NCI-H1436 treated with DMSO at 0.1 percent for 48 hours (cell line): ENCODE results near the gene BEND3.
"Not testable (repeated sequence)": the region's sequence is repeated elsewhere in the genome, so short reads cannot be mapped to it uniquely, and the experiment has no call there.

Experiments used
- DNase-seq: peaks from one replicate; lab custom pipeline; 2025; lab: John Stamatoyannopoulos, UW

The BEND3 gene

DNA sequence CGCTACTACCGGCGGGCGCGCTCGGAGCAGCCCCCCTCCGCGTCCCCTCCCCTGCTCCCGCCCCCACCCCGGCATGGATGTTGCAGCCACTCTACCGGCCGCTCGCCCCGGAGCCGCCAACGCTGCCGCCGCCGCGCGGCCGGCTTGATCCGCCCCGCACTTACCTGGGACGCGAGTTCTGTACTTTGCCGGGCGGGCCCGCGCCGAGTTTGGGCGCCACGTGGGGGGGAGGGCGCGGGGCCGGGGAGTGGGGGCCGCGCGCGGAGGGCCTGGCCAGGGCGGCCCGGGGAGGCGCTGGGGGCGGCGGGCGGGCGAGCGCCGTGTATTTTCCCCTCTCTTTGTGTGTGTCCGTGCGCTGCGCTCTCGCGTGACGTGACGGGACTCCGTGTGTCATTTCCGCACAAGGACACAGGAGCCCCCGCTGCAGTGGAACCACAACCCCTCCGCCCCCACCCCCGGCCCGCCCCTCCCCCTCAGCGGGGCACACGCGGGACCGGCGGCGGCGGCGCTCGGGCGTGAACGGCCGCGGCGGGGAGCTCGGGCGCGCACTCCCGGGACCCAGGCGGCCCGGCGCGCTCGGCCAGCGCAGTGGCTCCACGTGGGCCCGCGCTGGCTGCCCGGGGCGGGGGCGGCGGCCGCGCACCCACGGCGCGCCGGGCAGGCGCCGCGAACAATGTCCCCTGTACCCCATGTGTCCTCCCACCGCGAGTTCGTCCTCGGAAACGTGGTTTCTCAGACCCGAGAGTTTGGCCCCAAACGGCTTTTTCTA is at the start of gene BEND3:
BEND3 (minus strand) TSS at position 590 of the 769 bp plus-strand sequence. CDS start 16,230 bp downstream, outside the sequence.
- DNase-seq = no peak

DNA sequence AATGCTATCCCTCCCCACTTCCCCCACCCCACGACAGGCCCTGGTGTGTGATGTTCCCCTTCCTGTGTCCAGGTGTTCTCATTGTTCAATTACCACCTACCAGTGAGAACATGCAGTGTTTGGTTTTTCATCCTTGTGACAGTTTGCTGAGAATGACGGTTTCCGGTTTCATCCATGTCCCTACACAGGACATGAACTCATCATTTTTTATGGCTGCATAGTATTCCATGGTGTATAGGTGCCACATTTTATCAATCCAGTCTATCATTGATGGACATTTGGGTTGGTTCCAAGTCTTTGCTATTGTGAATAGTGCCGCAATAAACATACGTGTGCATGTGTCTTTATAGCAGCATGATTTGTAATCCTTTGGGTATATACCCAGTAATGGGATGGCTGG is 49.0 kb upstream of the BEND3 start:
- not testable (repeated sequence) for DNase-seq

DNA sequence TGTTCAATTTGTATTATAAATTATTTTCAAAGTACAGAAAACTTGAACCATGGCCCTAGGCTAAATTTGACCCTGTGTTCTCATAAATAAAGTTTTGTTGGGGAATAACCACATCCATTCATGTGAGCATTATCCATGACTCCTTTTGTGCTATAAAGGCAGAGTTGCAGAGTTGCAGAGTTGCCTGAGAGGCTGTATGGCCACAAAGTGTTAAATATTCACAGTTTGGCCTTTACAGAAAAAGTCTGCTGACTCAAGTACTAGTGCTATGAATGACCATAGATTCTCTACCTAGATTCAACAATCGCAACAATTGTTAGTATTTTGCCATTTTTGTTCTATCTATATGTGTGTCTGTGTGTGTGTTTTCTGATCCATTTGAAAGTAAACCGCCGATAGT is 46.2 kb upstream of the BEND3 start:
- DNase-seq = no peak

DNA sequence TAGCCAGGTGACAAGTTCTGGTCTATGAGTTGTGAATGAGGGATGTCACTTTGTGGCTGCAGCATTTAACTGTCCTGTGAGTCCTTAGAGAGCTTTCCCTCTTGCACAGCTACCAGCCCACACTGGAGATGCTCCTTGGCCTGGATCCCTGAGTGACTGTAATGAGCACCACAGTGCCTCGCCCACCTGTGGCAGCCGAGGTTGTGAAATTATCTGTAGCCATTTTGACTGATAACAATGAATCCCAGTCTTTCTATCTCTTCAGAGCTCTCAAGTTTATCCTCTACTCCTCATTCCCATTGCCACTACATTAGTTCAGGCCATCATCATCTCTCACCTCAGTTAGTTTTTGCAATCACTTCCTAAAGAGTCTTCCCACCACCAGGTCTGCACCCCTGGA is 41.3 kb upstream of the BEND3 start:
- DNase-seq = no peak

DNA sequence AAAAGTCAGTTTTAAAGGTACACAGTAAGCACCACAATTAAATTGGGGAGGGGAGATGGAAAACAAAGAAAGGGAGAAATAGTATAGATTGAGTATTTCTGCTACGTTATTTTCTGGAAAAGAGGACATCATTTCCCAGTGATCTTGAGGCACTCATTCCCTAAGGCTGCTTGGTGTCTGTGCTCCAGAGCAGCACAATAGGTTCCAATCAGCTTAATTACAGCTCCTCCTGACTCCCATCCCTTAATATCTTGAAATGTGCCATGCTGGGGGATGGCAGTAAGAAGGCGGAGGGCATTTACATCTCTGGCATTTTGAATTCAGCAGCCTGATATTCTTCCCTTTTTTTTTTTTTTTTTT is 39.5 kb upstream of the BEND3 start:
- no peak for DNase-seq

DNA sequence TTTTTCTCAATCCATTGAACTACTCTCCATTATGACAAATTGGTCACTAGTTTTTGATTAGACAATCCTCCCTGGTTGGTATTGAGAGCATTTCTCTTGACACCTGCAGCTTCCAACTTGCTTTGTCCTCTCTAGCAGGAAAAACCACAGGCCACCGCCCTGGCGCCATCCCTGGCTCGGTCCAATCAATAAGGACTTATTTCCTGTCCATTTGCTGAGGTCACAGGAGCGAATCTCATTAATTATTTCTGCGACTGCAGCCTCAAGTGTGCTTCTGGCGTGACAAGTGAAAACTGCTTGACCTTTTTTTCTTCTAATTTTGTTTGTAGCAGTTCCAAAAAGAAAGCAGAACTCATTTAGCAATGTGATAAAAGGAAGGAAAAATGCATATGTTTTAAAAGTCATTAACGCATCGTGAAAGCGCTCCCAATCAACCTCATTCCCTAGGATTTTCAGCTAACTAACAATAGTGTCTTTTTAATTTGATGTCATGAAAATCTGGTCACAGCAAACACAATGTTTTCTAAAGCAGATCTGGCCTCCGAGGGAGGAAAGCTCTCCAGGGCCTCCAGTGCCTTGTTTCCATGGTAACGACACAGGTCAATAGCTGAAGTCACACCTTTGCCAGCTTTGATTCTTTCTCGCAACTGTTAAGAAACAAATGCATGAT is 39.0 kb upstream of the BEND3 start:
- DNase-seq = peak; percentile 14

DNA sequence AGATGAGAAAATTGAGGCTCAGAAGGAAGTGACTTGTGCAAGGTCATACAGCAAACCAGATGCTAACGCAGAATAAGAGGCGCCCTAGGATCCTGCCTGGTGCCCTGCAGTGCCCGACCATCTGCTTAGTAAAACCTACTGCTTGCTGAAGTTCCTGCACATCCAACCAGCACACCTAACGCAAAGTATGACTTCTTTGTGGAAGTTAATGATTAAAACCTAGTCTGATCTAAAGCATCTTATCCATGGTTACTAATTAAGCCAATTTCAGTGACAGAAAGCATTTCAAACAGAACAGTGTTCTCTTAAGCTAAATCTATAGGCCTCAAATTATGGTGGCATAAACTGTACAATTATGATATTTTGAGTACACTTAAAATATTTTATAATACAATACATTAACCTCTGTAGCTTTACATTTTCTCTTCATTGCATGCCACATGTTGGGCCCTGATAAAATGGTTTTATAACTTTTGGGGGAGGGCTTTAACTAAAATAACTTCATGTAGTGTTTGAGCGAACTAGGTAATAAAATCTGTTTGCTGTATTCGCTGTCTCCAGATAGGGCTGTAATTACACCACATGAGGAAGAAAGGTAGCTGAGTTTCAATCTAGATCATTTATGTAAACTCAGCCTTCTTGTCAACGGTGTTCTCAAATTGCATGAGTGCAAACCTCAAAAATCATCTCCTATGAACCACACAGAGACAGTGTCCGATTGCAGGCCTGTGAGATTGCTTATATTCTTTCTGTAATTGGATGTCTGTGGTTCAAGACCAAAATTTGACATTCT is 37.5 kb upstream of the BEND3 start:
- DNase-seq = no peak

DNA sequence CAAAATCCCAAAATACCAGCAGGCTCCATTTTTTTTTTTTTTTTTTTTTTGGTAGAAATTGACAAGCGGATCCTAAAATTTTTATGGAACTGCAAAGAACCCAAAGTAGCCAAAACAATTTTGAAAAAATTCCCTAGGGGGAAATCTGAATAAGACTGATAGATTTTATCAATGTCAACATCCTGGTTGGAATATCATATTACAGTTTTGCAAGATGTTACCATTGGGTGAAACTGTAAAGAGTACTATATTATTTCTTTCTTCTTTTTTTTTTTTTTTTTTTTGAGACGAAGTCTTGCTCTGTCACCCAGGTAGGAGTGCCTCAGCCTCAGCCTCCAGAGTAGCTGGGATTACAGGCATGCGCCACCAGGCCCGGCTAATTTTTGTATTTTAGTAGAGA is 29.4 kb upstream of the BEND3 start:
- no peak for DNase-seq

DNA sequence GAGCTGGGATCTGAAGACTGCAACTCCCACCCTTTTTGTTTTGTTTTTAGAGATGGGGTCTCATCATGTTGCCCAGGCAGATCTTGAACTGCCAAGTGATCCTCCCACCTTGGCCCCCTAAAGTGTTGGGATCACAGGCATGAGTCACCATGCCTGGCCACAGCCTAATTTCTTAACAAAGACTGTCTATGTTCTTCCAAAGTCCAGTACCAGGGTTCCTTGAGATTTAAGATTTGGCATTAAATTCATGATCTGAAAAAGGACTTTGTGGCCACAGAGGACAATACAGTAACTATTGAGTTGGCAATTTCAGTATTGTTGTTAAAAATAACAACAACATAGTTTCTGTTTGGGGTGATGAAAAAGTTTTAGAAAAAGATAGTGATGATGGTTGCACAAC is 28.7 kb upstream of the BEND3 start:
- no peak for DNase-seq

DNA sequence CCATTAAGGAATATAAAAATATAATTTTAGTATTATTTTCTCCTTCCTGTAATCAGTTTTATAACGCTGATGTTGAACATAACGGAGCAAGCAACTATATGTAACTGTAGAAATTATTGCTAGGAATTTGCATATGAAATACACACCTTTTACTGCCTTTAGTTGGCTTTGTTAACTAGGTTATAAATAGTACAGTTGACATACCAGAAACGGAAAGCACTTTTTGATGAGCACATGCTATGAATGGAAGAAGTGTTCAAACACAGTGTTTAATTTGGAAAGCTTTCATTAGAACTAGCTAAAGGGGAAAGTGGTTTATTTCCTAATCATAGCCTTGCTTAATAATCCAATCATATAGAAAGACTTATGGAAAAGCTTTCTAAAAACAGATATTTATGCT is 25.3 kb upstream of the BEND3 start:
- no peak for DNase-seq

DNA sequence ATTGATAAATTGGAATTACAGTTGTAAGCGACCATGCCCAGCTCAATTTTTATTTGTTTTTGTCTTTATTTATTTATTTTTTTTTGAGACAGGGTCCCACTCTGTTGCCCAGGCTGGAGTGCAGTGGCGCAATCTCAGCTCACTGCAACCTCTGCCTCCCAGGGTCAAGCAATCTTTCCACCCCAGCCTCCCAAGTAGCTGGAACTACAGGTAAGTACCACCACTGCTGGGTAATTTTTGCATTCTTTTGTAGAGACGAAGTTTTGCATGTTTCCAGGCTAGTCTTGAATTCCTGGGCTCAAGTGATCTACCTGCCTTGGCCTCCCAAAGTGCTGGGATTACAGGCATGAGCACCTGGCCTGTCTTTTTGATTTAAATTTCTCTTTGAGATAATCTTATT is 21.0 kb upstream of the BEND3 start:
- not testable (repeated sequence) for DNase-seq

DNA sequence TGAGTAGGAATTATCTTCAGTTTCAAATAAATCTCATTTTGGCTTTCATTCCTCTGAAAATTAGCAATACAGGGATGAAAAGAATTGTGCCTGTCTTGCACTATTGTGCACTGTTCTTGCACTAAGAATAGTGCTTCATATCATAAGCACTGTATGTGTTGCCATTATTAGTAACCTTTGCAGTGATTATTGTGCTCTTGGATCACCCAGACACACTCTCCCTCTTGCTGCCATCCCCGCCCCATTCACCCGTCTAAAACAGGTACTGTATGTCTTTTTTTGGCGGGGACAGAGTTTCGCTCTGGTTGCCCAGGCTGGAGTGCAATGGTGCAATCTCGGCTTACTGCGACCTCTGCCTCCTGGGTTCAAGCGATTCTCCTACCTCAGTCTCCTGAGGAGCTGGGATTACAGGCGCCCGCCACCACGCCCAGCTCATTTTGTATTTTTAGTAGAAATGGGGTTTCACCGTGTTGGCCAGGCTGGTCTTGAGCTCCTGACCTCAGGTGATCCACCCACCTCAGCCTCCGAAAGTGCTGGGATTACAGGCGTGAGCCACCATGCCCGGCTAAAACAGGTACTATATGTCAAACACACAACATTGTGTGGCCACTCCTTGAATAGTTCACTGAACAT is 19.8 kb upstream of the BEND3 start:
- DNase-seq = not testable (repeated sequence)

DNA sequence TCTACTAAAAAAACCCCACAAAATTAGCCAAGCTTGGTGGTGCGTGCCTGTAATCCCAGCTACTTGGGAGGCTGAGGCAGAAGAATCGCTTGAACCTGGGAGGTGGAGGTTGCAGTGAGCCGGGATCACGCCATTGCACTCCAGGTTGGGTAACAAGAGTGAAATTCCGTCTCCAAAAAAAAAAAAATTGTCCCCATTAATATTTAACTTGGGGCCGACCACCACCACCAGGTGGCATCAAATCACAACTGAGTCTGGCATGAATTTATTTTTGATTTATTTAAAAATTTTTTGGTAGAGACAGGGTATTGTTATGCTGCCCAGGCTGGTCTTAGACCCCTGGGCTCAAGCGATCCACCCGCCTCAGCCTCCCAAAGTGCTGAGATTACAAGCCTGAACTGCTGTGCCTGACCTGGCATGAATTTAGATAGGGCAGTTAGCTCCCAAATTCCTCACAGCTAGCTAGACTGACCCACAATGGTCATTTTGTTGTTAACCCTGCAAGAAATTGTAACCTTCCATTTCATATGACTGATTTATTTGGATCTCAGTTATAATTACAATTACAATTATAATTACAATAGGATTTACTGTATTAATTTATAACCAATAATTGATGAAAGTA is 17.1 kb upstream of the BEND3 start:
- no peak for DNase-seq

DNA sequence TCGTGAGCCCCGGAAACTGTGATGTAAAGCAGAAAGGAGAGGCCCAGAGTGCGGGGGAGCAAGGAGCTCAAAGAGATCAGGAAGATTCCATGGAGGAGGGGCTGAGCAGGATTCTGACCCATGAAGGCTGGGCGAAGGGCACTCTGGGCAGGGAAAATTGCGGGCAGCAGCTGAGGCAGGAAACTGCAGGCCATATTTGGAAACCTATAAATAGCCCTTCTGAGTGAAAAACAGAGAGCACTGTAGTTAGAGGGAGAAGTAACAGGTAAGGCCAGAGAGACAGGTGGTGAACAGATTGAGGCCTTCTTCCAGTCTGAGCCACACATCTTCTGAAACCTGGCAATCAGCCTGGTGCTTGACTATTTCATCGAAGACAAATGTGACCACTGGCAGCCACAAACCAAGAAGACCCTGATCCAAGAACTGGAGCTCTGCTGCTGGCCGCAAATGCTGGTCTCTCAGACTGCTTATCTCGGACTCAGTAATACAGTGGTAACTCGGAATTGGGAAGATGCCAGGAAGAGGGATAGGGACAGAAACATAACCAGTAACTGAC is 14.1 kb upstream of the BEND3 start:
- DNase-seq = no peak

DNA sequence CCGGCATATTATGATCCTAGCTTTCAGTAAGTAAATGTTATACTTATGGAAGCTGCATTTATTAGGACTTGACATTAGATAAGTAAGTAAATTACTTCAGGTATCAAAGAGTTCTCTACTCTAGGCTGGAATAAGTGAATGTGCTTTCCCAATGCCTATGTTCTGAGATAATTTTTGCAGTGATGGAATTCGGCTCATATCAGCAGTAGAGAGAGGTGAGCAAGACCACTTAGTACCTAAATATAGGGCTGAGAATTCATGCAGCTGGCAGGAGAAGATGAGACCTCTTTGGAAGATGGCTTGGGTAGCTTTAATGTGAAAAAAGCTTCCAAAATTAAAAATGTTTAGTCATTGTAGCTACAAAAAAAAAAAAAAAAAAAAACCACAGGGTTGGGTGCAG is 13.3 kb upstream of the BEND3 start:
- DNase-seq = no peak

DNA sequence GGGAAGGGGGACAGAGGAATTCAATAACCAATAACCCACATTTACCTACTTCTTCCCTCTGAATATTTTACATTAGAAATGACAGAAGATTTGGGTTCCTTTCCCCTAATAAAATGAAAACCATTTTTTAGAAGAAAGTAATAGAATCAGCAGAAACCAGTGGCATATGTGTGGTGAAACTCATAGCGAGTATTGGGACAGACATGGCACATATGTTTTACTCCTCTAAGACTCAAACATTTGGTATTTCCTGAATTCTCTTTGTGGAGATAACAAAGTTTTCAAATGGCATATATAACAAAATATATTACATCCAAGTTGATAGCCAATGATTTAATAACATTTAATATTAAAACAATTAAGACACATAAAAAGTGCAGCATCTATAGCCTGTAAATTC is 12.9 kb upstream of the BEND3 start:
- DNase-seq = no peak

DNA sequence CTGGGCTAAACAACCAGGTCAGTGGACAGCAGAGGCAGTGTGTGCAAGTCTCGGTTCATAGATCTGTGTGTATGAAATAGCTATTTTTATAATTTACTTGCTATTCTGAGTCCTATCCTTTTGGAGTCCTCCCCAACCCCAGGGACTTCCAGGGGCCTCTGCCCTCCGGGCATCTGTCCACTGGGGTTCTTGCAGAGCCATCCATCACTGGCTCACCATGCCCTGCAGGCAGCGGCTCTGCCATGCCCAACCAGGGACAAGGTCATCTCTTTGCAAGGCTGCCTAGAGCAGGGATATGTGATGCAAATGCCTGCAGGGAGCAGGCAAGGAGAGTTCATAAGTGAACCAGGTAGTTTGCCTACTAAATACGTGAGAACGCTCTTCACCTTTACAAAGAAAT is 10.5 kb upstream of the BEND3 start:
- DNase-seq = no peak

DNA sequence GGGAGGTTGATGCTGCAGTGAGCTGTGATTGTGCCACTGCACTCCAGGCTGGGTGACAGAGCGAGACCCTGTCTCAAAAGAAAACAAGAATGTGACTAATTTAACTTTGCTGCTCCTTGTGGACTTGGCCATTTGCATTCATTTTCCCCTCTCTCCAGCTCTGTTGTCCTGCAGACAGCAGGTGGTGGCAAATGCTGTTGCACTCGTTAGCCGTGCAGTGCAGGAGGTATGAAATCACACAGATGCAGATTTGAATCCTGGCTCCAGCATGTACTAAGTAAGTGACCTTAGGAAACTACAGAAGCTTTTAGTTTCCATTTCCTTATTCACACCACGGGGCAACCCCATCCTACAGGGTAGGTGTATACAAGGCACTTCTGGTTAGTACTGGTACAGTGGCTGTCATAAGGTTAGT is 9.6 kb upstream of the BEND3 start:
- DNase-seq = no peak

DNA sequence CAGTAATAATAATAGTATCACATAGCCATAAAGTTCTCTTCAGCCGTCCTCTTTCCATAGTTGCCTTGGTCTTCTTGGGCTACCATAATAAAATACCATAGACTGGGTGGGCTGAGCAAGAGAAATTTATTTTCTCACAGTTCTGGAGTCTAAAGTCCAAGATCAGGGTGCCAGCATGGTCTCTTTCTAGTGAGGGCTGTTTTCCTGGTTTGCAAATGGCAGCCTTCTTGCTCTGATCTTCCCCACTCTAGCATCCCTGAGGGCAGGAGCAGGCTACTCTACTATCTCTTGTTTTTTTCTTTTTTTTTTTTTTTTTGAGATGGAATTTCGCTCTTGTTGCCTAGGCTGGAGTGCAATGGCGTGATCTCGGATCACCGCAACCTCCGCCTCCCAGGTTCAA is 8.2 kb upstream of the BEND3 start:
- no peak for DNase-seq

DNA sequence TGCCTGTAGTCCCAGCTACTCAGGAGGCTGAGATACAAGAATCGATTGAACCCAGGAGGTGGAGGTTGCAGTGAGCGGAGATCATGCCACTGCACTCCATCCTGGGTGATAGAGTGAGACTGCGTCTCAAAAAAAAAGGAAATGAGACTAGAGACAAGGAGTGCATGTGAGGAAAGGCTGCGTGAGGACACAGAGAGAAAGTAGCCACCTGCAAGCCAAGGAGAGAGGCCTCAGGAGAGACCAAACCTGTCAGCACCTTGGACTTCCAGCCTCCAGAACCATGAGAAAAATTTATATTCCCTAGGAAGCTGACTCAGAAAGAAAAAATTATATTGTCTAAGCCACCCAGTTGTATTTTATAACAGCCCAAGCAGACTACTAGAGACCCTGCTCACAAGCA is 7.4 kb upstream of the BEND3 start:
- no peak for DNase-seq

DNA sequence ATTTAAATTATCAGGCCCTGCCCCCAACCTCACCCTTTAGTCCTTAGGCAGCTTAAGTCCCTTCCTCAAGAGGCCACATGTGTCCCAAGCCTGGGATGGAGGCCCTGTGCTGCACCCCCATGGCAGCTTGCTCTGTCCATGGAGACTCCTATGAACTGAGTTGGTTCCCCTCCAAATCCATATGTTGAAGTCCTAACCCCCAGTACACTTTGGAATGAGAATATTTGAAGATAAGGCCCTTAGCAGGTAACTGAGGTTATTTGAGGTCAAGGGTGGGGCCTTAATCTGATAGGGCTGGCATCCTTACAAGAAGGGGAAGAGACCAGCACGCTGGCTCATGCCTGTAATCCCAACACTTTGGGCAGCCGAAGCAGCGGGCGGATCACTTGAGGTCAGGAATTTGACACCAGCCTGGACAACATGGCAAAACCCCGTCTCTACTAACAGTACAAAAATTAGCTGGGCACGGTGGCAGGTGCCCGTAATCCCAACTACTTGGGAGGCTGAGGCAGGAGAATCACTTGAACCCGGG is 6.7 kb upstream of the BEND3 start:
- DNase-seq = no peak

DNA sequence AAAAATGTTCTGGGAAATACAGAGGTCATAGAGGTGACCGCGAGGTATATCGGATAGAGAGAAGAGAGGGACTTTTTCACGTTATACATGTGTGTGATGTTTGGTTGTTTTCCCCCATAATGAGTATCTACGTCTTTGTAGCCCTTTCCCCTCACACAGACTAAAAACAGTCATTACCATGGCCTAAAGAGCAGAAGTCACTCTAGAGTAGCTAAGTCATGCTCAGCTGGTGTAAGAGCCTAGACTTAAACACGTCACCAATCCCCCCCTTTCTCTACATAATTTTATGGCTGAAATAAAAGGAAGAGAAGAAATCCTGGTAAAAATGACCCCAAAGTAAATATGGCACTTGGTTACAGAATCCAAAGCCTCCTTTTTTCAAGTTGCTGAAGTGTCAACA is 6.0 kb upstream of the BEND3 start:
- no peak for DNase-seq
